GM10266 (cell line): Measurements from ENCODE around the gene SPATA2L.

ENCODE experiments used
- DNase-seq: peaks from one replicate; pipeline ENCODE4 v3.0.0; 2012; ENCODE audit errors: extremely low spot score
- CTCF ChIP-seq: IDR thresholded peaks from 2 replicates; pipeline ENCODE4 v1.5.1; 2012; ENCODE audit warnings: mild to moderate bottlenecking, low read depth; ENCODE audit not compliant: control insufficient read depth, insufficient read depth; ENCODE audit errors: missing control alignments

Gene SPATA2L

GRCh38 chr16:89720551-89720812 lies 19.0 kb upstream of the SPATA2L start:
- no peak for TF ChIP-seq CTCF

GRCh38 chr16:89717688-89718505 lies 16.4 kb upstream of the SPATA2L start:
- no peak for DNase-seq
- no peak for TF ChIP-seq CTCF

More at GRCh38 chr16:89720551-89720812, 19.0 kb upstream of the SPATA2L start:
- no peak for DNase-seq

GRCh38 chr16:89716916-89717687 lies 15.6 kb upstream of the SPATA2L start:
- DNase-seq = no peak
- no peak for TF ChIP-seq CTCF

GRCh38 chr16:89716493-89716892 lies 15.0 kb upstream of the SPATA2L start:
- no peak for TF ChIP-seq CTCF
- DNase-seq = no peak

- no peak for TF ChIP-seq CTCF
- no peak for DNase-seq
Measured at GRCh38 chr16:89712274-89712781, 10.8 kb upstream of the SPATA2L start.

- DNase-seq = peak; percentile 99
- no peak for TF ChIP-seq CTCF
Measured at GRCh38 chr16:89711601-89712273, 10.2 kb upstream of the SPATA2L start.
